ENCODE measurements around the gene CWC25. TPM values are rescaled to one million over a fixed set of nuclear protein-coding genes. Genes with fewer than 3 reads are reported as not detected.

Gene CWC25
- total RNA-seq, 6 experiments from 2014 or later, result 11.0 to 13.7 (median 12.9) TPM

- DNase-seq, result peak; percentile 95
- Mint-ChIP-seq H3K36me3 (ENCODE audit: low read depth) (peaks cover 52% of the 10 kb centered on the region), H3K27ac (peak within 1 kb of the TSS; percentile 99), H3K27me3 (ENCODE audit: insufficient read depth) (peaks cover 10% of the 10 kb centered on the region), H3K9me3 (peaks cover 7% of the 10 kb centered on the region; the same call in 1 of the 2 replicates), H3K4me3 (peak within 1 kb of the TSS; percentile 100), H3K4me1 (ENCODE audit: low read depth) (peaks cover 59% of the 10 kb centered on the region)
- TF ChIP-seq CTCF (IDR thresholded peaks at IDR 0.05), result no peak
These were observed 28.4 kb upstream of the CWC25 start, which contains the start of gene RPL23 for GRCh38 chr17:38853292-38854219. Gene RPL23, minus strand, starts transcription at chr17:38853721. Its CDS starts 11 bp downstream, at chr17:38853710.

GRCh38 chr17:38852771-38853291, 27.7 kb upstream of the CWC25 start:
- peak overlapping the region; percentile 99 for H3K27ac Mint-ChIP-seq
- peaks cover 7% of the 10 kb centered on the region; the same call in 1 of the 2 replicates for H3K9me3 Mint-ChIP-seq
- H3K36me3 Mint-ChIP-seq (ENCODE audit: low read depth), result peaks cover 58% of the 10 kb centered on the region
- H3K27me3 Mint-ChIP-seq (ENCODE audit: insufficient read depth), result peaks cover 10% of the 10 kb centered on the region
- no peak for DNase-seq
- no peak for TF ChIP-seq CTCF (IDR thresholded peaks at IDR 0.05)
- peak overlapping the region; percentile 100 for H3K4me3 Mint-ChIP-seq
- H3K4me1 Mint-ChIP-seq (ENCODE audit: low read depth), result peaks cover 59% of the 10 kb centered on the region

- Mint-ChIP-seq H3K27ac (peak overlapping the region; percentile 99), H3K4me3 (peak overlapping the region; percentile 100), H3K27me3 (ENCODE audit: insufficient read depth) (peaks cover 10% of the 10 kb centered on the region), H3K36me3 (ENCODE audit: low read depth) (peaks cover 61% of the 10 kb centered on the region), H3K4me1 (ENCODE audit: low read depth) (peaks cover 59% of the 10 kb centered on the region), H3K9me3 (peaks cover 7% of the 10 kb centered on the region; the same call in 1 of the 2 replicates)
- TF ChIP-seq CTCF (IDR thresholded peaks at IDR 0.05), result no peak
- no peak for DNase-seq
These were observed 26.3 kb upstream of the CWC25 start for GRCh38 chr17:38851434-38851833.

GRCh38 chr17:38850374-38850773, 25.3 kb upstream of the CWC25 start:
- Mint-ChIP-seq H3K27ac (peak overlapping the region; percentile 99), H3K4me3 (peak overlapping the region; percentile 100), H3K27me3 (ENCODE audit: insufficient read depth) (peaks cover 11% of the 10 kb centered on the region), H3K9me3 (peaks cover 7% of the 10 kb centered on the region; the same call in 1 of the 2 replicates), H3K36me3 (ENCODE audit: low read depth) (peaks cover 61% of the 10 kb centered on the region), H3K4me1 (ENCODE audit: low read depth) (peaks cover 56% of the 10 kb centered on the region)
- TF ChIP-seq CTCF (IDR thresholded peaks at IDR 0.05), result no peak
- no peak for DNase-seq

- Mint-ChIP-seq H3K36me3 (ENCODE audit: low read depth) (peaks cover 61% of the 10 kb centered on the region), H3K27me3 (ENCODE audit: insufficient read depth) (peaks cover 14% of the 10 kb centered on the region), H3K4me3 (no peak overlapping the region), H3K4me1 (ENCODE audit: low read depth) (peaks cover 51% of the 10 kb centered on the region), H3K9me3 (peaks cover 7% of the 10 kb centered on the region; the same call in 1 of the 2 replicates), H3K27ac (peak overlapping the region; percentile 58)
- TF ChIP-seq CTCF (IDR thresholded peaks at IDR 0.05), result no peak
- no peak for DNase-seq
These were observed 24.0 kb upstream of the CWC25 start for GRCh38 chr17:38848939-38849605.
